Loucy (cell line): Measurements from ENCODE around the gene MROH2B.

Source experiments
- H2AFZ ChIP-seq: fragments of 200-600 bp; sonication (generic); 2 replicates; pipeline ENCODE4 v1.6.0; 2016; ENCODE audit warnings: antibody characterized with exemption, mild to moderate bottlenecking, low read length, moderate library complexity
- H3F3A ChIP-seq: fragments of 200-600 bp; 2 replicates; pipeline ENCODE4 v1.6.0; 2016; ENCODE audit warnings: antibody characterized with exemption, low read depth, mild to moderate bottlenecking
- H3K27me3 ChIP-seq: fragments of 200-600 bp; sonication (generic); 2 replicates; pipeline ENCODE4 v1.6.1; 2014; ENCODE audit warnings: low read length, mild to moderate bottlenecking; ENCODE audit not compliant: insufficient read depth, poor library complexity, severe bottlenecking
- H3K36me3 ChIP-seq: fragments of 200-600 bp; sonication (generic); 2 replicates; pipeline ENCODE4 v1.6.1; 2016; ENCODE audit warnings: low read length; ENCODE audit not compliant: insufficient read depth
- H3K4me1 ChIP-seq: fragments of 200-600 bp; sonication (generic); 2 replicates; pipeline ENCODE4 v1.5.1; 2014; ENCODE audit warnings: low read length, mild to moderate bottlenecking; ENCODE audit not compliant: insufficient read depth, poor library complexity, severe bottlenecking
- H3K4me2 ChIP-seq: fragments of 200-600 bp; sonication (generic); 2 replicates; pipeline ENCODE4 v1.6.0; 2014; ENCODE audit warnings: antibody characterized with exemption, low read length, low read depth, mild to moderate bottlenecking; ENCODE audit not compliant: poor library complexity, severe bottlenecking
- H3K4me3 ChIP-seq: fragments of 200-600 bp; sonication (generic); 2 replicates; pipeline ENCODE4 v1.5.1; 2014; ENCODE audit warnings: low read length, mild to moderate bottlenecking, mixed read lengths; ENCODE audit not compliant: poor library complexity, severe bottlenecking
- H3K79me2 ChIP-seq: fragments of 200-600 bp; sonication (generic); 2 replicates; pipeline ENCODE4 v1.6.1; 2014; ENCODE audit warnings: low read length; ENCODE audit not compliant: insufficient read depth
- H3K9ac ChIP-seq: fragments of 200-600 bp; sonication (generic); 2 replicates; pipeline ENCODE4 v1.6.0; 2014; ENCODE audit warnings: mild to moderate bottlenecking, low read depth, low read length, moderate library complexity; ENCODE audit not compliant: poor library complexity, severe bottlenecking
- H3K9me2 ChIP-seq: fragments of 200-600 bp; sonication (generic); replicated peaks from 2 replicates; pipeline ENCODE4 v1.6.1; 2016; ENCODE audit warnings: low read depth, low read length, mixed read lengths
- H3K9me3 ChIP-seq: fragments of 200-600 bp; sonication (generic); 2 replicates; pipeline ENCODE4 v1.6.1; 2014; ENCODE audit warnings: mild to moderate bottlenecking, antibody characterized with exemption, low read length, low read depth; ENCODE audit not compliant: insufficient read depth
- H4K20me1 ChIP-seq: fragments of 200-600 bp; sonication (generic); 2 replicates; pipeline ENCODE4 v1.6.0; 2014; ENCODE audit warnings: antibody characterized with exemption, low read length, mild to moderate bottlenecking; ENCODE audit not compliant: insufficient read depth, poor library complexity, severe bottlenecking
- CTCF ChIP-seq: fragments of 200-600 bp; sonication (generic); conservative IDR thresholded peaks from 2 replicates; pipeline ENCODE4 v1.5.1; 2014; ENCODE audit warnings: mild to moderate bottlenecking, antibody characterized with exemption, low read length
- EZH2phosphoT487 ChIP-seq: fragments of 200-600 bp; IDR thresholded peaks from 2 replicates; pipeline ENCODE4 v1.6.1; 2018; ENCODE audit warnings: antibody characterized with exemption, mild to moderate bottlenecking, moderate library complexity, borderline replicate concordance

Gene MROH2B

GRCh38 chr5:40991168-40991980 lies 79.8 kb downstream of the MROH2B start:
- Histone ChIP-seq H3K9me2 (no peaks in the 10 kb centered on the region), H2AFZ (no peak overlapping the region), H3K36me3 (no peaks in the 10 kb centered on the region), H3K9ac (no peak overlapping the region), H4K20me1 (no peaks in the 10 kb centered on the region), H3F3A (no peaks in the 10 kb centered on the region), H3K79me2 (no peaks in the 10 kb centered on the region), H3K4me3 (no peak overlapping the region), H3K9me3 (no peaks in the 10 kb centered on the region), H3K27me3 (no peaks in the 10 kb centered on the region), H3K4me2 (no peak overlapping the region), H3K4me1 (no peaks in the 10 kb centered on the region)
- TF ChIP-seq CTCF = no peak
- TF ChIP-seq EZH2phosphoT487 = no peak

- TF ChIP-seq EZH2phosphoT487 (no peak), CTCF (no peak)
- H3F3A ChIP-seq = no peaks in the 10 kb centered on the region
- no peaks in the 10 kb centered on the region for H3K4me1 ChIP-seq
- H3K9ac ChIP-seq = no peak overlapping the region
- no peak overlapping the region for H3K4me2 ChIP-seq
- no peaks in the 10 kb centered on the region for H3K9me3 ChIP-seq
- no peaks in the 10 kb centered on the region for H4K20me1 ChIP-seq
- H3K36me3 ChIP-seq = no peaks in the 10 kb centered on the region
- no peaks in the 10 kb centered on the region for H3K9me2 ChIP-seq
- no peak overlapping the region for H2AFZ ChIP-seq
- H3K4me3 ChIP-seq = no peak overlapping the region
- no peaks in the 10 kb centered on the region for H3K79me2 ChIP-seq
- H3K27me3 ChIP-seq = no peaks in the 10 kb centered on the region
Observed at GRCh38 chr5:40988746-40989510, 82.2 kb downstream of the MROH2B start.

- TF ChIP-seq CTCF (no peak), EZH2phosphoT487 (no peak)
- H3K79me2 ChIP-seq = no peaks in the 10 kb centered on the region
- H3F3A ChIP-seq = no peaks in the 10 kb centered on the region
- H3K9ac ChIP-seq = no peak overlapping the region
- no peaks in the 10 kb centered on the region for H3K36me3 ChIP-seq
- no peak overlapping the region for H3K4me3 ChIP-seq
- no peaks in the 10 kb centered on the region for H4K20me1 ChIP-seq
- H3K27me3 ChIP-seq = no peaks in the 10 kb centered on the region
- H3K9me2 ChIP-seq = no peaks in the 10 kb centered on the region
- H3K4me1 ChIP-seq = no peaks in the 10 kb centered on the region
- H2AFZ ChIP-seq = no peak overlapping the region
- H3K9me3 ChIP-seq = no peaks in the 10 kb centered on the region
- no peak overlapping the region for H3K4me2 ChIP-seq
Observed at GRCh38 chr5:40987349-40987748, 83.8 kb downstream of the MROH2B start.
